HG02642 (cell line): Measurements from ENCODE around the gene OR9Q1.
"Not testable (repeated sequence)": the region's sequence is repeated elsewhere in the genome, so short reads cannot be mapped to it uniquely, and the experiment has no call there.

Experiments
- ATAC-seq: cut with Tn5 transposase; IDR thresholded peaks from one replicate; pipeline ENCODE4 v1.9.1; 2021; ENCODE audit warnings: mild to moderate bottlenecking; ENCODE audit not compliant: unreplicated experiment, poor library complexity

The OR9Q1 gene

GRCh38 chr11:58023435-58023931, at the start of gene OR9Q1:
OR9Q1 (plus strand) TSS chr11:58023881; CDS start chr11:58179445, 155,564 bp downstream.
- no peak for ATAC-seq

- no peak for ATAC-seq
Observed at GRCh38 chr11:57974132-57974531, 49.5 kb upstream of the OR9Q1 start.

- ATAC-seq: no peak
Observed at GRCh38 chr11:57974848-57975601, 48.7 kb upstream of the OR9Q1 start.

- ATAC-seq: no peak
Observed at GRCh38 chr11:57977709-57978108, 46.0 kb upstream of the OR9Q1 start.

GRCh38 chr11:57978686-57979531, 44.8 kb upstream of the OR9Q1 start:
- no peak for ATAC-seq

- no peak for ATAC-seq
Observed at GRCh38 chr11:57979532-57980079, 44.1 kb upstream of the OR9Q1 start.

- ATAC-seq: no peak
Observed at GRCh38 chr11:57980201-57980600, 43.5 kb upstream of the OR9Q1 start.

- ATAC-seq: no peak
Observed at GRCh38 chr11:57981536-57981935, 42.1 kb upstream of the OR9Q1 start.

GRCh38 chr11:57982776-57983175, 40.9 kb upstream of the OR9Q1 start:
- ATAC-seq: no peak

- no peak for ATAC-seq
Observed at GRCh38 chr11:57983191-57983590, 40.5 kb upstream of the OR9Q1 start.

GRCh38 chr11:57999523-57999922, 24.2 kb upstream of the OR9Q1 start:
- ATAC-seq: not testable (repeated sequence)

GRCh38 chr11:58000021-58000420, 23.7 kb upstream of the OR9Q1 start:
- ATAC-seq: not testable (repeated sequence)

GRCh38 chr11:58000699-58001098, 23.0 kb upstream of the OR9Q1 start:
- ATAC-seq: no peak

GRCh38 chr11:58003036-58003435, 20.6 kb upstream of the OR9Q1 start:
- ATAC-seq: no peak

- no peak for ATAC-seq
Observed at GRCh38 chr11:58003591-58003990, 20.1 kb upstream of the OR9Q1 start.

- ATAC-seq: no peak
Observed at GRCh38 chr11:58004664-58005063, 19.0 kb upstream of the OR9Q1 start.

- ATAC-seq: no peak
Observed at GRCh38 chr11:58006940-58007339, 16.7 kb upstream of the OR9Q1 start.

- ATAC-seq: no peak
Observed at GRCh38 chr11:58011771-58012170, 11.9 kb upstream of the OR9Q1 start.

GRCh38 chr11:58024601-58025091, 965 bp downstream of the OR9Q1 start:
- ATAC-seq: no peak

- ATAC-seq: no peak
Observed at GRCh38 chr11:58027341-58027740, 3.7 kb downstream of the OR9Q1 start.
